Activated CD8-positive, alpha-beta T cell treated with anti-CD3 and anti-CD28 coated beads, Interleukin-2, amount 10 ng/mL, durations not matched to agents 7 days and 5 days (primary cell): Measurements from ENCODE around the gene SMIM36. TPM values are rescaled to one million over a fixed set of nuclear protein-coding genes. Genes with fewer than 3 reads are reported as not detected.
"Not testable (repeated sequence)": the region's sequence is repeated elsewhere in the genome, so short reads cannot be mapped to it uniquely, and the experiment has no call there.

ENCODE experiments used
- ATAC-seq: fragments of 150-1000 bp; cut with Tn5 transposase; one replicate; pipeline ENCODE4 v1.10.0; 2021; ENCODE audit warnings: moderate library complexity
- CTCF ChIA-PET: fragments of 350-600 bp; sonication (Branson Sonifier 250); formaldehyde crosslinking; loops from one replicate; lab custom pipeline; 2021; ENCODE audit warnings: antibody characterized with exemption; lab: Charles Lee
- POLR2A ChIA-PET: fragments of 350-600 bp; sonication (Branson Sonifier 250); formaldehyde crosslinking; loops from one replicate; lab custom pipeline; 2021; ENCODE audit warnings: antibody characterized with exemption; lab: Charles Lee
- DNase-seq: peaks from one replicate; pipeline ENCODE4 v3.0.0-alpha.2; 2020
- H3K27ac Mint-ChIP-seq: one replicate; pipeline ENCODE4 v1.8.0; 2021; ENCODE audit warnings: mild to moderate bottlenecking, mixed read lengths
- H3K27me3 Mint-ChIP-seq: one replicate; pipeline ENCODE4 v1.8.0; 2021; ENCODE audit warnings: low read depth, mixed read lengths
- H3K36me3 Mint-ChIP-seq: one replicate; pipeline ENCODE4 v1.8.0; 2021; ENCODE audit warnings: low read depth, mixed read lengths
- H3K4me1 Mint-ChIP-seq: one replicate; pipeline ENCODE4 v1.8.0; 2021; ENCODE audit warnings: low read depth, mixed read lengths
- H3K4me3 Mint-ChIP-seq: one replicate; pipeline ENCODE4 v1.8.0; 2021; ENCODE audit warnings: mild to moderate bottlenecking, mixed read lengths
- H3K9me3 Mint-ChIP-seq: one replicate; pipeline ENCODE4 v1.8.0; 2022; ENCODE audit warnings: mixed read lengths; ENCODE audit not compliant: insufficient read depth
- total RNA-seq, 2 experiments: library from RNA; stranded (reverse); gene quantifications; one replicate each; pipeline ENCODE4 v1.2.3, GENCODE V29; 2021

SMIM36 gene
- total RNA-seq, 2 experiments from 2014 or later: not detected

DNA sequence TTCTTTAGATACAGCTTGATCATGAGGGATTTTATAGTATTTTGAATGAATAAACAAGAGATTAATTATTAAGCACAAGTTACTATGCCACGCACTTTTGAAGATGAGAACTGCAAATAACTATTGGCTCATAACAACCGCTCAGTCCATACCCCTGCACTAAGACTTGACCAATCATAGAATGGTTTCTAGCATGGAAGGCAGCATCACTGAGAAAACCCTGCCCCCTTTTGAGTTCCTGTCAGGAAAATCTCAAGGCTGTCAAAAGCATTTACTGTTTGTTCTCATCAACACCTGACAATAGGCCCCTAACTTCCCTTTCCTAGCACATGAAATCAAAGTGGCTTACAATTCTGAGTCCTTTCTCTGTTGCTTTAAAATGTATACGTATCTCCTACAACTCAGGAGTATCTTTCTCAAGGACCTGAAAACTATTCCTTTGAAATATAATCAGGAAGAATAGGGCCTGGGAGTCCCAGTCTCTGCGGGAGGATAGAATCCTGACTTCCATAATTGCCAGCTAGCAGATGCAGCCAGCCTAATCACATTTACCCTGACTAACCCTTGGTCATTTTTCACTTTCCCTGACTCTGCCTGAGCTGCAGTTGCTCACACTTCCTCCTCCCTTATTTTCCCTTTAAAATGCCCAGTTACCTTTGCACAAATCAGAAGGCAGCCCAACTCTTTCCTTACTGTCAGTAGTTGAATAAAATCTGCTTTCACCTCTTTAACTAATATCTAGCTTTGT lies 80.5 kb downstream of the SMIM36 start:
- no peak for ATAC-seq
- Mint-ChIP-seq H3K9me3 (no peaks in the 10 kb centered on the region), H3K4me1 (peaks cover 11% of the 10 kb centered on the region), H3K27me3 (peaks cover 7% of the 10 kb centered on the region), H3K36me3 (no peaks in the 10 kb centered on the region), H3K4me3 (no peak overlapping the region), H3K27ac (no peak overlapping the region)
- ChIA-PET CTCF (no interaction called here), POLR2A (no interaction called here)
- DNase-seq: no peak

DNA sequence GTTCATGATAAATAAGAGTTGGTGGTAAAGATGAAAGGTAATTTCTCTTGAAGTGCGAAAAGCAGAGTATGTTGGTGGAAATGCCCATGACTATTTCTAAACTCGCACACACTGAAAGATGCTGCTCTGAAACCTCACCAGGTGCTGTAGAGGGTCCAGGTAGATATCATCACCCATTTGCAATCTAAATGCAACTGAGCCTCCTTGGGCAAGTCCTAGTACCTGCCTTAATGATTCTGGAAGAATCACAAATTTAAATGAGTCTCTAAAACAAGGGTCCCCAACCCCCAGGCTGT lies 83.7 kb downstream of the SMIM36 start:
- peaks cover 24% of the 10 kb centered on the region for H3K27me3 Mint-ChIP-seq
- no peak overlapping the region for H3K4me3 Mint-ChIP-seq
- H3K4me1 Mint-ChIP-seq: peaks cover 7% of the 10 kb centered on the region
- no peaks in the 10 kb centered on the region for H3K9me3 Mint-ChIP-seq
- H3K27ac Mint-ChIP-seq: no peak overlapping the region
- H3K36me3 Mint-ChIP-seq: no peaks in the 10 kb centered on the region
- CTCF ChIA-PET: no interaction called here
- POLR2A ChIA-PET: no interaction called here
- ATAC-seq (no peak), DNase-seq (no peak)

DNA sequence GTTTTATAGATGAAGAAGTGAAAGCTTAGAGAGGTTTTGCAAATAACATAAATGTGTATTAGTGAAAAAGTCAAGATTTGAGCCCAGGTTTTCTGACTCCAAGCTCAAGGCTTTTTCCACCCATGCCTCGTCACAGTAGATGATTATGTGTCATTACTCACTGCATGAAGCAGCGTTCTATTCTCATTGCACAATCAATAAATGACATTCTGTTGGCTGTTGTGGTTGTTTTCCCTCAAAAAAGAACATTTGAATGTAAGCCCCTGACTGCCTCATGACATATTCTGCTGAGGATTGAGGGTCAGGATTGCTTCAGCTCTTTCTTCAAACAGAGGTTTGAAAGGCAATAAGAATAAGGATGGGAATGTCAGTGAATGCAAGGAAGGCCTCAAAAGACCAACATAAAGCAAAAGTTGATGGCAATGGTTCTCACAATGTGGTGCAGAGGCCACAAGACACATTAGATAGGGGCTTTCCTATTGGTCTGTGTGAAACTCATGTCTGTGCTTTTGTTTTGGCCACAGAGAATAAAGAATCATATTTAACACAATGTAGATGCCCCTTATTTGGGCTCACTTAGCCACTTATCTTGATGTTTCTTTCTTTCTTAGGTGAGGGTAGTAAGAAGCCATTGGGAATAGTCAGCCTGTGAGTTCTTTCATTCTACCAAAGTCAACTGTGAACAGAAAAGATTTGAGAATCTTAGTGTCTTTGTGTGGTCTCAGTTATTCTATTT lies 84.2 kb downstream of the SMIM36 start:
- DNase-seq (no peak), ATAC-seq (no peak)
- Mint-ChIP-seq H3K27me3 (peaks cover 24% of the 10 kb centered on the region), H3K27ac (no peak overlapping the region), H3K4me3 (no peak overlapping the region), H3K36me3 (no peaks in the 10 kb centered on the region), H3K4me1 (peaks cover 6% of the 10 kb centered on the region), H3K9me3 (no peaks in the 10 kb centered on the region)
- CTCF ChIA-PET: no interaction called here
- POLR2A ChIA-PET: interaction anchor here (0.6 kb wide), 1 partner anchor 12 kb away, joined by 7 read pairs; no protein-coding TSS in a partner anchor

DNA sequence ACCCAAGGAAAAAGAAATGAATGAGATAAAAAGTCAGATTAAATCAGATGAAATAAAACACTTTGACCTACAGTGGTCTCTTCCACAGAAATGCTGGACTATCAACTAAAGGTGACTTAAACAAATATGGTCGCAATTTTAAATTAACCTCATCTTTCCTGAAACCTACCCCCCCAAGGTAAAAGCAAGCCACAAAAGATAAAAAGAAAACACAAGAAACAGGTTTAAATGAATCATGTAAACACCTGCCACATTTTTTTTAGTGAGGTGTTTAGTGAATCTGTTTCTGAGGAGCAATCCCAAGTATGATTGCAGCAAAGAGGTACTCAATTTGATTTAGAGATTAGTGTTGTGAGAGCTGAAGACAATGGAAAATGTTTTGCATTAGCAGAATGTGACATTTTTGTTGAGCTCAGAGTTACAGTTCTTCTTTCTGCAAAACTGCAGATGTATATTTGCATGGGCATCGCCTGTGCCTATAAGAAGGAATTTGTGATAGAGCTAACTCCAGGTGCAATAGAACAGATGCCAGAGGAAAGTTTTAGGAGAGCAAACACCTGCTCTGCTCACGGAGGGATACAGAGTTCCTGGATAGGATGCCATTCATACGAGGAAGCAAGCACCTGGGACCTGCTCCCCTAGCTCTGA lies 86.2 kb downstream of the SMIM36 start:
- ChIA-PET POLR2A (no interaction called here), CTCF (no interaction called here)
- ATAC-seq (no peak), DNase-seq (no peak)
- Mint-ChIP-seq H3K27me3 (peaks cover 24% of the 10 kb centered on the region), H3K4me3 (no peak overlapping the region), H3K4me1 (peaks cover 10% of the 10 kb centered on the region), H3K27ac (no peak overlapping the region), H3K9me3 (no peaks in the 10 kb centered on the region), H3K36me3 (peaks cover 5% of the 10 kb centered on the region)

DNA sequence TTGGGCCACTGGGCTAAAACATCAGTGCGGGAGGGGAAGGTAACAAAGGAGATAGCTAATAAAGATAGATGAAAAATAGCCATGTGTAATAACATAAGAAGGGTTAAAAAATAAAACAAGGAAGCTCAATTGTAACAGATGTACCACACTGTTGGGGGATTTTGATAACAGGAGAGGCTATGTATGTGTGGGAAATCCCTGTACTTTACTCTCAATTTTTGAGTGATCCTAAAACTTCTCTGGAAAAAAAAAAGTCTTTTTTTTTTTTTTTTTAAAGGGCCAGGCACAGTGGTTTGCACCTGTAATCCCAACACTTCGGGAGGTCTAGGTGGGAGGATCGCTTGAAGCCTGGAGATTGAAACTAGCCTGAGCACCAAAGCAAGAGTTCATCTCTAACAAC lies 87.7 kb downstream of the SMIM36 start:
- POLR2A ChIA-PET: no interaction called here
- no peak for DNase-seq
- ATAC-seq: no peak
- CTCF ChIA-PET: interaction anchor here (1.1 kb wide), 1 partner anchor 75 kb away, joined by 4 read pairs; no protein-coding TSS in a partner anchor
- Mint-ChIP-seq H3K9me3 (peaks cover 5% of the 10 kb centered on the region), H3K4me1 (peaks cover 24% of the 10 kb centered on the region), H3K36me3 (peaks cover 19% of the 10 kb centered on the region), H3K4me3 (no peak overlapping the region), H3K27ac (no peak overlapping the region), H3K27me3 (peaks cover 24% of the 10 kb centered on the region)

DNA sequence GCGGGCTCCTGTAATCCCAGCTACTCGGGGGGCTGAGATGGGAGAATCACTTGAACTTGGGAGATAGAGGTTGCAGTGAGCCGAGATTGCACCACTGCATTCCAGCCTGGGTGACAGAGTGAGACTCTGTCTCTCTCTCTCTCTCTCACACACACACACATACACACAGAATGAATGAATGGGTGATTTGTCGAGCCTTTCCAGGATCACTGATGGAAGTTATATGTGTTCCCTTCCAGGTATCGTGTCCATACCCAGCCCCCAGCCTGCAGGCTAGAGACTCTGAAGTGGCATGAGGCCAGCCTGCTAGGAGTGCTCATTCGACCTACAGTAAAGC lies 88.5 kb downstream of the SMIM36 start:
- ATAC-seq, H3K4me3 Mint-ChIP-seq, H3K9me3 Mint-ChIP-seq, POLR2A ChIA-PET, DNase-seq, H3K27ac Mint-ChIP-seq: not testable (repeated sequence)
- H3K27me3 Mint-ChIP-seq: peaks cover 21% of the 10 kb centered on the region
- H3K36me3 Mint-ChIP-seq: peaks cover 25% of the 10 kb centered on the region
- peaks cover 31% of the 10 kb centered on the region for H3K4me1 Mint-ChIP-seq
- CTCF ChIA-PET: interaction anchor here (1.1 kb wide), 1 partner anchor 75 kb away, joined by 4 read pairs; no protein-coding TSS in a partner anchor

DNA sequence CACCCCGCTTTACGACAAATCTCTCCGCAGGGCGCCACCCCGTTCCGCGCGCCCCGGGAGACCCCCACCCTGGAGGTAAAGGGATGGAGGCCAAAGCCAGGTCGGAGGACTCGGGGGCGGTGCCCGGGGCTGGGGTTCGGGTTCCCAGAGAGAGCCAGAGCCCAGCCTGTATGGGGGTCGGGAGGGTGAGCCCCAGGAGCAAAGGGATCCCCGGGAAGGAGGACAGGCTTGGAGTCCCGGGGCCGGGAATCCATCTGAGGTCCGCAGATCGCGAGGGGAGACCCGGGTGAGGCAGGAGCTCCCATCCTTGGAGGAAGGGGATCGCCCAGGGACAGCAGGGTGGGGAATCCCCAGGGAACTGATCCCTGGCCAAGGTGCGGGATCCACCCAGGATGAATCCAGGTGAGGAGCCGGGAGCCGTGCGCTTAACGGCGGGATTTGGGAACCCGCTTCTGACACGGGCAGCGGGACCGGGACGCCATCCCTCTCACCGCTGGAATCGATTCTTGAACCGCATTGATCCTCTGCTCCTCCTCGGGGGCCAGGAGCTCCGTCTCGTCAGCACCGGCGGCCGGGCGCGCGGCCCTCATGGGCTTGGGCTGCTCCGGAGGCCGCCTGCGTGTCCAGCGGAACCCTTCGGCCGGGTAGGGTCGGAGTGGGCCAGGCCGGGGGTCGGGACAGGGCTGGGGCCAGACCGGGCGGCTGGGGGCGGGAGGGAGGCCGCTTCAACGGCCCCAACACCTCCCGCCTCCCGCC lies 89.9 kb downstream of the SMIM36 start, which contains the start of gene MMD:
Gene MMD (minus strand): TSS at position 657 of the 756 bp plus-strand sequence. CDS start 140 bp downstream, at position 517.
- peaks cover 38% of the 10 kb centered on the region for H3K36me3 Mint-ChIP-seq

DNA sequence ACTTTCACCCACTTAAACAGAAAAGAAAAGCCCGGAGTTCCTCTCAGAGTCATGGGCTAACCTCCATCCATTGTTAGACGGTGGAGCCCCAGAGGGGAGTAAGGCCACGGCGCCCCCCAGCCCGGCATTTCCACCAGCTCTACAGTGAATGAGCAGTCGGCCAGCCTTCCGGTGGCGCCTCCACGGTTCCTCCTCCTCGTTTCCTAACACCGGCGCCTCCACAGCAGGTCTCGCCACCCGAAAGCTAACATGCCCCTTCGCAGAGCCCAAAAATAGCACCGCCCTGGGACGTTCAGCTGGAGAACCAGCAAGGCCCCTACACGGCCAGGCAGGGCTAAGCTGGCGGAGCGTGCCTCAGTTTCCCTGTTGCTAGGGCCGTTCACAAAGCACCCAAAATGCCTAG lies 90.5 kb downstream of the SMIM36 start:
- ChIA-PET CTCF (interaction anchor here (1.0 to 2.0 kb wide), 3 partner anchors 44 to 94 kb away, joined by 3 to 5 read pairs (median 4); no protein-coding TSS in a partner anchor), POLR2A (interaction anchor here (0.6 to 1.7 kb wide), 6 partner anchors 10 to 452 kb away, joined by 3 to 10 read pairs (median 4); partner anchors contain the start of genes COX11 and STXBP4)
- ATAC-seq (peak; percentile 33), DNase-seq (peak; percentile 59)
- peaks cover 51% of the 10 kb centered on the region for H3K4me1 Mint-ChIP-seq
- peaks cover 21% of the 10 kb centered on the region for H3K27me3 Mint-ChIP-seq
- H3K36me3 Mint-ChIP-seq: peaks cover 44% of the 10 kb centered on the region
- peaks cover 5% of the 10 kb centered on the region for H3K9me3 Mint-ChIP-seq
- H3K4me3 Mint-ChIP-seq: peak overlapping the region; percentile 94
- peak overlapping the region; percentile 99 for H3K27ac Mint-ChIP-seq

More for the DNA sequence above, 89.9 kb downstream of the SMIM36 start, which contains the start of gene MMD:
- H3K9me3 Mint-ChIP-seq: peaks cover 5% of the 10 kb centered on the region
- peaks cover 46% of the 10 kb centered on the region for H3K4me1 Mint-ChIP-seq
- H3K27me3 Mint-ChIP-seq: peaks cover 21% of the 10 kb centered on the region
- POLR2A ChIA-PET: interaction anchor here (0.6 to 1.7 kb wide), 8 partner anchors 10 to 453 kb away, joined by 3 to 10 read pairs (median 4); partner anchors contain the start of genes COX11, PCTP and STXBP4
- H3K27ac Mint-ChIP-seq: peak within 1 kb of the TSS; percentile 99
- DNase-seq (no peak), ATAC-seq (peak; percentile 9)
- H3K4me3 Mint-ChIP-seq: peak within 1 kb of the TSS; percentile 94
- CTCF ChIA-PET: interaction anchor here (2.0 kb wide), 1 partner anchor 73 kb away, joined by 5 read pairs; no protein-coding TSS in a partner anchor

DNA sequence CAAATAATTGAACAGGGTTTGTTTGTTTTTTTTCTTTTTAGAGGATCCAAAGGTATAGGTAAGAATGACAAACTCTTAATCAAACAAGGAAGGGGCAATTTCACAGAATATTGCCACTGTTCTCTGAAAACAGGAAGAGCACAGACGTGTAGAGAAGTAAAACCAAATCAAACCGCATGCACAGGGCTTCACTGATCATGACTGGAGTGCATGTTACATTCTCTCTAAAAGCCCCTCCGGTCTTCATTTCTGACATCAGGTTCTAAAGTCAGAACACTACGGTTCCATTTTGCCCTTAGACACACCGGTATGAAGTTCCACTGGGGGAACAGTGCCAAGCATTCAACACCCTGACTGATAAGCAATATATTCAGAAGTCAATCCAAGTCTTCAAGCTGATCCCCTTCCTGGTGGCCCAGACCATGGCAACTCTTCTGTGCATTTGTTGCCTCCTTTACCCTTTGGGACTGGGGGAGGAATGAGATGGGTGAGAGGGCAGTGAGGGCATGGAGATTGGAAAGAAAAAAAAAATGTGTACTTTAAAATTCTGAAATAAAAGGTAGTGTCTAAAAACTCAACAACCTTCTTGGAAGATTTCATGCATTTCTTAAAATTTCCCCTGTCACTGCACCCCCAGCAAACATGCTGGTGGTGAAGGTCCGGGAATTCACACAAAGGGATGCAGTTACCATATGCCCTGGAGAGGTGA lies 91.0 kb downstream of the SMIM36 start:
- ChIA-PET POLR2A (interaction anchor here (0.6 to 1.8 kb wide), 4 partner anchors 9 to 186 kb away, joined by 3 to 10 read pairs (median 5); no protein-coding TSS in a partner anchor), CTCF (interaction anchor here (1.0 to 2.0 kb wide), 4 partner anchors 10 to 94 kb away, joined by 3 to 5 read pairs (median 4); no protein-coding TSS in a partner anchor)
- ATAC-seq (peak; percentile 48), DNase-seq (peak; percentile 78)
- peak overlapping the region; percentile 99 for H3K27ac Mint-ChIP-seq
- H3K36me3 Mint-ChIP-seq: peaks cover 47% of the 10 kb centered on the region
- H3K4me3 Mint-ChIP-seq: peak overlapping the region; percentile 94
- H3K4me1 Mint-ChIP-seq: peaks cover 54% of the 10 kb centered on the region
- H3K9me3 Mint-ChIP-seq: peaks cover 5% of the 10 kb centered on the region
- H3K27me3 Mint-ChIP-seq: peaks cover 18% of the 10 kb centered on the region
